ENCODE results near the gene NFATC3.

NFATC3 gene

GRCh38 chr16:68066763-68067162 is 18.4 kb upstream of the NFATC3 start:
- peaks cover 53% of the 10 kb centered on the region for H3K36me3 ChIP-seq (replicated peaks)
- no peaks in the 10 kb centered on the region for H3K27me3 ChIP-seq (ENCODE audit: low read depth)
- no peak overlapping the region for H3K4me3 ChIP-seq
- no peaks in the 10 kb centered on the region for H3K9me3 ChIP-seq
- DNase-seq (ENCODE audit: low spot score in 2 of 2), result no peak
- no peaks in the 10 kb centered on the region for H3K4me1 ChIP-seq
- in situ Hi-C loops (cut with MboI; ENCODE audit: low sequenced_read_pairs), result no loop called here

- no peaks in the 10 kb centered on the region for H3K27me3 ChIP-seq (ENCODE audit: low read depth)
- in situ Hi-C loops (cut with MboI; ENCODE audit: low sequenced_read_pairs), result no loop called here
- H3K9me3 ChIP-seq, result no peaks in the 10 kb centered on the region
- H3K4me3 ChIP-seq, result no peak overlapping the region
- no peaks in the 10 kb centered on the region for H3K4me1 ChIP-seq
- no peak for DNase-seq (ENCODE audit: low spot score in 2 of 2)
- H3K36me3 ChIP-seq (replicated peaks), result peaks cover 62% of the 10 kb centered on the region
Measured at GRCh38 chr16:68068926-68069325, 16.2 kb upstream of the NFATC3 start.

GRCh38 chr16:68069511-68070248 is 15.5 kb upstream of the NFATC3 start:
- Histone ChIP-seq H3K9me3 (no peaks in the 10 kb centered on the region), H3K36me3 (replicated peaks) (peaks cover 66% of the 10 kb centered on the region), H3K4me1 (no peaks in the 10 kb centered on the region), H3K4me3 (no peak overlapping the region), H3K27me3 (ENCODE audit: low read depth) (no peaks in the 10 kb centered on the region)
- DNase-seq (ENCODE audit: low spot score in 2 of 2), result no peak
- in situ Hi-C loops (cut with MboI; ENCODE audit: low sequenced_read_pairs), result no loop called here

GRCh38 chr16:68070249-68070730 is 14.9 kb upstream of the NFATC3 start:
- Histone ChIP-seq H3K4me1 (no peaks in the 10 kb centered on the region), H3K4me3 (no peak overlapping the region), H3K9me3 (no peaks in the 10 kb centered on the region), H3K36me3 (replicated peaks) (peaks cover 65% of the 10 kb centered on the region), H3K27me3 (ENCODE audit: low read depth) (no peaks in the 10 kb centered on the region)
- no peak for DNase-seq (ENCODE audit: low spot score in 2 of 2)
- in situ Hi-C loops (cut with MboI; ENCODE audit: low sequenced_read_pairs), result no loop called here

- no peak for DNase-seq (ENCODE audit: low spot score in 2 of 2)
- H3K4me1 ChIP-seq, result no peaks in the 10 kb centered on the region
- no peak overlapping the region for H3K4me3 ChIP-seq
- H3K36me3 ChIP-seq (replicated peaks), result peaks cover 65% of the 10 kb centered on the region
- no peaks in the 10 kb centered on the region for H3K9me3 ChIP-seq
- H3K27me3 ChIP-seq (ENCODE audit: low read depth), result no peaks in the 10 kb centered on the region
- in situ Hi-C loops (cut with MboI; ENCODE audit: low sequenced_read_pairs), result no loop called here
Measured at GRCh38 chr16:68070806-68071517, 14.2 kb upstream of the NFATC3 start.

GRCh38 chr16:68071518-68071901 is 13.7 kb upstream of the NFATC3 start:
- Histone ChIP-seq H3K4me3 (no peak overlapping the region), H3K36me3 (replicated peaks) (peaks cover 65% of the 10 kb centered on the region), H3K9me3 (no peaks in the 10 kb centered on the region), H3K27me3 (ENCODE audit: low read depth) (no peaks in the 10 kb centered on the region), H3K4me1 (no peaks in the 10 kb centered on the region)
- no peak for DNase-seq (ENCODE audit: low spot score in 2 of 2)
- in situ Hi-C loops (cut with MboI; ENCODE audit: low sequenced_read_pairs), result no loop called here

GRCh38 chr16:68072038-68072695 is 13.0 kb upstream of the NFATC3 start:
- no peaks in the 10 kb centered on the region for H3K27me3 ChIP-seq (ENCODE audit: low read depth)
- no peak overlapping the region for H3K4me3 ChIP-seq
- no peaks in the 10 kb centered on the region for H3K9me3 ChIP-seq
- peaks cover 64% of the 10 kb centered on the region for H3K36me3 ChIP-seq (replicated peaks)
- H3K4me1 ChIP-seq, result no peaks in the 10 kb centered on the region
- in situ Hi-C loops (cut with MboI; ENCODE audit: low sequenced_read_pairs), result no loop called here
- DNase-seq (ENCODE audit: low spot score in 2 of 2), result no peak

GRCh38 chr16:68073902-68074760 is 11.0 kb upstream of the NFATC3 start:
- peaks cover 62% of the 10 kb centered on the region for H3K36me3 ChIP-seq (replicated peaks)
- no peaks in the 10 kb centered on the region for H3K9me3 ChIP-seq
- no peak overlapping the region for H3K4me3 ChIP-seq
- H3K27me3 ChIP-seq (ENCODE audit: low read depth), result no peaks in the 10 kb centered on the region
- no peaks in the 10 kb centered on the region for H3K4me1 ChIP-seq
- in situ Hi-C loops (cut with MboI; ENCODE audit: low sequenced_read_pairs), result no loop called here
- no peak for DNase-seq (ENCODE audit: low spot score in 2 of 2)

- DNase-seq (ENCODE audit: low spot score in 2 of 2), result no peak
- Histone ChIP-seq H3K4me1 (no peaks in the 10 kb centered on the region), H3K27me3 (ENCODE audit: low read depth) (no peaks in the 10 kb centered on the region), H3K36me3 (replicated peaks) (peaks cover 57% of the 10 kb centered on the region), H3K9me3 (no peaks in the 10 kb centered on the region), H3K4me3 (no peak overlapping the region)
- in situ Hi-C loops (cut with MboI; ENCODE audit: low sequenced_read_pairs), result no loop called here
Measured at GRCh38 chr16:68074850-68075555, 10.2 kb upstream of the NFATC3 start.

GRCh38 chr16:68075980-68076379 is 9.2 kb upstream of the NFATC3 start:
- H3K36me3 ChIP-seq (replicated peaks), result peaks cover 47% of the 10 kb centered on the region
- H3K27me3 ChIP-seq (ENCODE audit: low read depth), result no peaks in the 10 kb centered on the region
- no peaks in the 10 kb centered on the region for H3K9me3 ChIP-seq
- in situ Hi-C loops (cut with MboI; ENCODE audit: low sequenced_read_pairs), result no loop called here
- H3K4me3 ChIP-seq, result no peak overlapping the region
- no peaks in the 10 kb centered on the region for H3K4me1 ChIP-seq
- DNase-seq (ENCODE audit: low spot score in 2 of 2), result no peak

GRCh38 chr16:68076560-68076959 is 8.6 kb upstream of the NFATC3 start:
- H3K27me3 ChIP-seq (ENCODE audit: low read depth), result no peaks in the 10 kb centered on the region
- DNase-seq (ENCODE audit: low spot score in 2 of 2), result no peak
- no peaks in the 10 kb centered on the region for H3K9me3 ChIP-seq
- peaks cover 43% of the 10 kb centered on the region for H3K36me3 ChIP-seq (replicated peaks)
- H3K4me3 ChIP-seq, result no peak overlapping the region
- no peaks in the 10 kb centered on the region for H3K4me1 ChIP-seq
- in situ Hi-C loops (cut with MboI; ENCODE audit: low sequenced_read_pairs), result no loop called here

- in situ Hi-C loops (cut with MboI; ENCODE audit: low sequenced_read_pairs), result no loop called here
- Histone ChIP-seq H3K4me3 (no peak overlapping the region), H3K27me3 (ENCODE audit: low read depth) (no peaks in the 10 kb centered on the region), H3K4me1 (no peaks in the 10 kb centered on the region), H3K36me3 (replicated peaks) (peaks cover 31% of the 10 kb centered on the region), H3K9me3 (no peaks in the 10 kb centered on the region)
- no peak for DNase-seq (ENCODE audit: low spot score in 2 of 2)
Measured at GRCh38 chr16:68077866-68078700, 7.1 kb upstream of the NFATC3 start.
